ENCODE measurements around the gene KNDC1. TPM values are rescaled to one million over a fixed set of nuclear protein-coding genes. Genes with fewer than 3 reads are reported as not detected.

The KNDC1 gene
- total and polyA plus RNA-seq, 8 donors, result 0.05 to 1.7 (median 0.58) TPM; not detected in 1

DNA sequence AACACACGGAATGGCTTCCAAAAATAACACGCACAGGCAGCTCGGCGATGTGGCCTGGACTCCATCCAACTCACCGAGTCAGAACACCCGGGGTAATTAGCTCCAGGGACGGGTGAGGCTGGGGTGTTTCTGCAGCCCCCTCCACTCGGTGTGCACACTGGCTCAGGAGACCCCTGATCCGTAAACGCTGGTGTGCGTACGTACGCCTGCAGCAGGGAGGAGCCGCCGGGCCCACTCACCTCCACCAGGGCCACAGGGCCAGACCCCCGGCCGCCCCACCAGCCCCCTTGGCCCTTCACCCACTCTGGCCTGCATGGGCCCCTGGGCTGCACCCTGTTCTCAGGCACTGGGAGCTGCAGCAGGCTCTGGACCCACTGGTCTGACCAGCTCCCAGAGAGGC lies 47.6 kb downstream of the KNDC1 start:
- Histone ChIP-seq H3K36me3 (no peaks in the 10 kb centered on the region), H3K4me1 (no peaks in the 10 kb centered on the region), H3K9me3 (no peaks in the 10 kb centered on the region), H3K27ac (no peak overlapping the region), H3K4me3 (no peak overlapping the region), H3K27me3 (peaks cover 0 to 22% (median 0%) of the 10 kb centered on the region in 3 donors)
- 30 to 80% (median 76%) methylated on average over 6 to 17 of the region's 17 CpGs for WGBS, 5 donors
- TF ChIP-seq POLR2A (IDR thresholded peaks at IDR 0.05) (no peak), POLR2AphosphoS5 (IDR thresholded peaks at IDR 0.05) (no peak), EP300 (IDR thresholded peaks at IDR 0.05) (no peak)
- TF ChIP-seq, protein P1, sequence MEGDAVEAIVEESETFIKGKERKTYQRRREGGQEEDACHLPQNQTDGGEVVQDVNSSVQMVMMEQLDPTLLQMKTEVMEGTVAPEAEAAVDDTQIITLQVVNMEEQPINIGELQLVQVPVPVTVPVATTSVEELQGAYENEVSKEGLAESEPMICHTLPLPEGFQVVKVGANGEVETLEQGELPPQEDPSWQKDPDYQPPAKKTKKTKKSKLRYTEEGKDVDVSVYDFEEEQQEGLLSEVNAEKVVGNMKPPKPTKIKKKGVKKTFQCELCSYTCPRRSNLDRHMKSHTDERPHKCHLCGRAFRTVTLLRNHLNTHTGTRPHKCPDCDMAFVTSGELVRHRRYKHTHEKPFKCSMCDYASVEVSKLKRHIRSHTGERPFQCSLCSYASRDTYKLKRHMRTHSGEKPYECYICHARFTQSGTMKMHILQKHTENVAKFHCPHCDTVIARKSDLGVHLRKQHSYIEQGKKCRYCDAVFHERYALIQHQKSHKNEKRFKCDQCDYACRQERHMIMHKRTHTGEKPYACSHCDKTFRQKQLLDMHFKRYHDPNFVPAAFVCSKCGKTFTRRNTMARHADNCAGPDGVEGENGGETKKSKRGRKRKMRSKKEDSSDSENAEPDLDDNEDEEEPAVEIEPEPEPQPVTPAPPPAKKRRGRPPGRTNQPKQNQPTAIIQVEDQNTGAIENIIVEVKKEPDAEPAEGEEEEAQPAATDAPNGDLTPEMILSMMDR (IDR thresholded peaks at IDR 0.05), result no peak
- DNase-seq, result no peak
- intact Hi-C loops (cut with DNase I; ENCODE audit: low total_unique reads), result no loop called here

DNA sequence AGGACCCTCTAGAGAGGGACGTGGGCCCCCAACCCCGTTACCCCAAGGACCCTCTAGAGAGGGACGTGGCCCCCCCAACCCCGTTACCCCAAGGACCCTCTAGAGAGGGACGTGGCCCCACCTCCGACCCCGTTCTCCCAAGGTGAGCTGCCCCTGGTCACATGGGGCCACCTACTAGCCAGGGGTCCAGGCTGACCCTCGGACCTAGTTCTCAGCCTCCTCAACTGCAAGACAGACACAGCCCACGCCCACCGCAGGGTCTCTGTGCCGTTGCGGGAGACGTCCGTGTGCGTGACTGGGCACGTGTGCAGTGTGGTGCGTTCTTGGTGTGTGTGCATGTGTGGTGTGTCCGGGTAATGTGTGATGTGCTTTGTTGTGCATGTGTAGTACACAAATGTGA lies 48.4 kb downstream of the KNDC1 start:
- H3K4me3 ChIP-seq, result no peak overlapping the region
- peaks cover 0 to 30% (median 0%) of the 10 kb centered on the region in 3 donors for H3K27me3 ChIP-seq
- TF ChIP-seq POLR2AphosphoS5 (IDR thresholded peaks at IDR 0.05) (no peak), EP300 (IDR thresholded peaks at IDR 0.05) (no peak), POLR2A (IDR thresholded peaks at IDR 0.05) (no peak)
- TF ChIP-seq, protein P1 (IDR thresholded peaks at IDR 0.05), result no peak
- intact Hi-C loops (cut with DNase I; ENCODE audit: low total_unique reads), result no loop called here
- no peak overlapping the region for H3K27ac ChIP-seq
- H3K4me1 ChIP-seq, result no peaks in the 10 kb centered on the region
- DNase-seq, result no peak
- no peaks in the 10 kb centered on the region for H3K36me3 ChIP-seq
- no peaks in the 10 kb centered on the region for H3K9me3 ChIP-seq
- 83 to 97% (median 92%) methylated on average over 5 to 18 of the region's 18 CpGs for WGBS, 5 donors

GRCh38 chr10:133209117-133209516 lies 49.1 kb downstream of the KNDC1 start:
- Histone ChIP-seq H3K36me3 (no peaks in the 10 kb centered on the region), H3K27me3 (peaks cover 0 to 37% (median 0%) of the 10 kb centered on the region in 3 donors), H3K9me3 (no peaks in the 10 kb centered on the region), H3K4me3 (no peak overlapping the region), H3K27ac (no peak overlapping the region), H3K4me1 (no peaks in the 10 kb centered on the region)
- intact Hi-C loops (cut with DNase I; ENCODE audit: low total_unique reads), result no loop called here
- no peak for DNase-seq
- WGBS, 5 donors, result 95 to 99% (median 97%) methylated on average over 14 of the region's 14 CpGs
- TF ChIP-seq POLR2A (IDR thresholded peaks at IDR 0.05) (no peak), POLR2AphosphoS5 (IDR thresholded peaks at IDR 0.05) (no peak), EP300 (IDR thresholded peaks at IDR 0.05) (no peak)
- TF ChIP-seq, protein P1 (IDR thresholded peaks at IDR 0.05), result no peak

GRCh38 chr10:133209641-133210040 lies 49.6 kb downstream of the KNDC1 start:
- Histone ChIP-seq H3K36me3 (no peaks in the 10 kb centered on the region), H3K27me3 (peaks cover 0 to 42% (median 0%) of the 10 kb centered on the region in 3 donors), H3K27ac (no peak overlapping the region), H3K4me1 (no peaks in the 10 kb centered on the region), H3K9me3 (no peaks in the 10 kb centered on the region), H3K4me3 (no peak overlapping the region)
- intact Hi-C loops (cut with DNase I; ENCODE audit: low total_unique reads), result no loop called here
- no peak for DNase-seq
- 84 to 90% (median 88%) methylated on average over 8 to 20 of the region's 20 CpGs for WGBS, 5 donors
- TF ChIP-seq POLR2A (IDR thresholded peaks at IDR 0.05), result no peak
- TF ChIP-seq, protein P1 (IDR thresholded peaks at IDR 0.05), result no peak
- no peak for TF ChIP-seq EP300 (IDR thresholded peaks at IDR 0.05)
- TF ChIP-seq POLR2AphosphoS5 (IDR thresholded peaks at IDR 0.05), result no peak
